Activated CD4-positive, alpha-beta memory T cell treated with anti-CD3 and anti-CD28 coated beads for 36 hours (primary cell): ENCODE data around the gene OR6J1. TPM values are rescaled to one million over a fixed set of nuclear protein-coding genes. Genes with fewer than 3 reads are reported as not detected.

ENCODE experiments used
- CTCF ChIA-PET: fragments of 350-600 bp; sonication (Branson Sonifier 250); formaldehyde crosslinking; loops from one replicate; lab custom pipeline; 2021; ENCODE audit warnings: antibody characterized with exemption, inconsistent platforms; lab: Charles Lee
- POLR2A ChIA-PET: fragments of 350-600 bp; sonication (Branson Sonifier 250); formaldehyde crosslinking; loops from one replicate; lab custom pipeline; 2021; ENCODE audit warnings: antibody characterized with exemption; lab: Charles Lee
- DNase-seq: peaks from one replicate; pipeline ENCODE4 v3.0.0-alpha.2; 2020
- H3K27ac Mint-ChIP-seq: one replicate; pipeline ENCODE4 v1.8.0; 2021; ENCODE audit warnings: mixed read lengths
- H3K27me3 Mint-ChIP-seq: one replicate; pipeline ENCODE4 v1.8.0; 2021; ENCODE audit warnings: mixed read lengths
- H3K36me3 Mint-ChIP-seq: one replicate; pipeline ENCODE4 v1.8.0; 2021; ENCODE audit warnings: mixed read lengths
- H3K4me1 Mint-ChIP-seq: one replicate; pipeline ENCODE4 v1.8.0; 2021; ENCODE audit warnings: low read depth, mixed read lengths
- H3K4me3 Mint-ChIP-seq: one replicate; pipeline ENCODE4 v1.8.0; 2021; ENCODE audit warnings: mild to moderate bottlenecking, mixed read lengths
- H3K9me3 Mint-ChIP-seq: one replicate; pipeline ENCODE4 v1.8.0; 2021; ENCODE audit warnings: mixed read lengths
- intact Hi-C: fragments of 100-400 bp; cut with micrococcal nuclease; formaldehyde crosslinking; loops from one replicate; pipeline ENCODE4 v1.15.1; 2023
- total RNA-seq, 2 experiments: library from RNA; stranded (reverse); gene quantifications; one replicate each; pipeline ENCODE4 v1.2.3, GENCODE V29; 2021

Gene OR6J1
- total RNA-seq, 2 experiments from 2014 or later = not detected

DNA sequence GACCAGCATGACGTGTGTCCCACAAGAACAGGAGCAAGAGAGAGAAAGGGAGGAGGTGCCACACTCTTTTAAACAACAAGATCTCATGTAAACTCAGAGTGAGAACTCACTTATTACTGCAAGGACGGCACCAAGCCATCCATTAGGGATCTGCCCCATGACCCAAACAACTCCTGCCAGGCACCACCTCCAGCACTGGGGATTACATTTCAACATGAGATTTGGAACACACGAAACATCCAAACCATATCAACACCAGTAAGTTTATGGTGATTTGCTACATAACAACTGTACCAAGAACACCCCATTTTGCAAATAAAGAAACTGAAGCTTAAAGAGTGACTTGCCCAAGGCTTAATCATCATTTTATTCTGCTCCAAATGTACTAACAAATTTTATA, 23.7 kb upstream of the OR6J1 start:
- Mint-ChIP-seq H3K4me3 (no peak overlapping the region), H3K4me1 (peaks cover 10% of the 10 kb centered on the region), H3K9me3 (peaks cover 3% of the 10 kb centered on the region), H3K27ac (no peak overlapping the region), H3K27me3 (no peaks in the 10 kb centered on the region), H3K36me3 (peaks cover 1% of the 10 kb centered on the region)
- POLR2A ChIA-PET = no interaction called here
- intact Hi-C loops = no loop called here
- DNase-seq = no peak
- CTCF ChIA-PET = interaction anchor here (1.4 kb wide), 1 partner anchor 111 kb away, joined by 5 read pairs; no protein-coding TSS in a partner anchor

DNA sequence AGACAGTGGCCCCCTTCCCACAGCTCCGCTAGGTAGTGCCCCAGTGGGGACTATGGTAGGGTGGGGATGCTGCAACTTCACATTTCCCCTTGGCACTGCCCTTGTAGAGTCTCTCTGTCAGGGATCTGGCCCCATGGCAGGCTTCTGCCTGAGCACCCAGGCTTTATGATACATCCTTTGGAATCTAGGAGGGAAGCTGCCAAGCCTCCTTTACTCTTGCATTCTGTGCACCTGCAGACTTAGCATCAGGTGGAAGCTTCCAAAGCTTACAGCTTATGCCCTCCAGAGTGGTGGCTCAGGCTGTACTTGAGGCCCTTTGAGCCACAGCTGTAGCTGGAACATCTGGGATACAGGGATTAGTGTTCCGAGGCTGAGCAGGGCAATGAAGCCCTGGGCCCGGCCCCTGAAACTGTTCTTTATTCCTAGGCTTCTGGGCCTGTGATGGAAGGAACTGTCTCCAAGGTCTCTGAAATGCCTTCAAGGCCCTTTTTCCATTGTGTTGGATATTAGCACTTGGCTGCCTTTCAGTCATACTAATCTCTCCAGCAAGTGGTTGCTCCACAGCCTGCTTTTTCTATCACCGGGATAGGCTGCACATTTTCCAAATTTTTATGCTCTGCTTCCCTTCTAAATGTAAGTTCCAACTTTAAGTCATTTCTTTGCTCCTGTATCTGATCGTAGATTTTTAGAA, 22.2 kb upstream of the OR6J1 start:
- ChIA-PET POLR2A (interaction anchor here (0.5 kb wide), 1 partner anchor 180 kb away, joined by 3 read pairs; no protein-coding TSS in a partner anchor), CTCF (interaction anchor here (1.1 kb wide), 1 partner anchor 13 kb away, joined by 3 read pairs; no protein-coding TSS in a partner anchor)
- DNase-seq = no peak
- Mint-ChIP-seq H3K4me1 (peaks cover 8% of the 10 kb centered on the region), H3K4me3 (no peak overlapping the region), H3K36me3 (no peaks in the 10 kb centered on the region), H3K9me3 (no peaks in the 10 kb centered on the region), H3K27me3 (no peaks in the 10 kb centered on the region), H3K27ac (no peak overlapping the region)
- intact Hi-C loops = no loop called here

DNA sequence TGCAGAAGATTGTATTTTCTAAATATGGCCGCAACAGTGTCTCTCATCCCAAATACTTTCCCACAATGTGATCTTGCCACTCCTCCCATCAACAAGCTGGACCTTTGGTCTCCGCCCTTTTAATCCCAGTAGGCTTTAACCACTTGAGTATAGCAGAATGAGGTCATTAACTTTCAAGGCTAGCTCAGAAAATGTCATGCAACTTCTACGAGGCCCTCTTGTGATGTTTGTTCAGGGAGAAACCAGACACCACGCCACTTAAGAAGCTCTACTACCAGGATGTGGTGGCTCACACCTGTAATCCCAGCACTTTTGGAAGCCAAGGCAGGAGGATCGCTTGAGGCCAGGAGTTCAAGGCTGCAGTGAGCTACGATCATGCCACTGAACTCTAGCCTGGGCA, 20.1 kb upstream of the OR6J1 start:
- H3K27ac Mint-ChIP-seq = no peak overlapping the region
- H3K9me3 Mint-ChIP-seq = no peaks in the 10 kb centered on the region
- no peaks in the 10 kb centered on the region for H3K27me3 Mint-ChIP-seq
- POLR2A ChIA-PET = no interaction called here
- no peak overlapping the region for H3K4me3 Mint-ChIP-seq
- DNase-seq = no peak
- intact Hi-C loops = no loop called here
- CTCF ChIA-PET = interaction anchor here (1.0 kb wide), 1 partner anchor 94 kb away, joined by 4 read pairs; no protein-coding TSS in a partner anchor
- no peaks in the 10 kb centered on the region for H3K36me3 Mint-ChIP-seq
- H3K4me1 Mint-ChIP-seq = peaks cover 8% of the 10 kb centered on the region

DNA sequence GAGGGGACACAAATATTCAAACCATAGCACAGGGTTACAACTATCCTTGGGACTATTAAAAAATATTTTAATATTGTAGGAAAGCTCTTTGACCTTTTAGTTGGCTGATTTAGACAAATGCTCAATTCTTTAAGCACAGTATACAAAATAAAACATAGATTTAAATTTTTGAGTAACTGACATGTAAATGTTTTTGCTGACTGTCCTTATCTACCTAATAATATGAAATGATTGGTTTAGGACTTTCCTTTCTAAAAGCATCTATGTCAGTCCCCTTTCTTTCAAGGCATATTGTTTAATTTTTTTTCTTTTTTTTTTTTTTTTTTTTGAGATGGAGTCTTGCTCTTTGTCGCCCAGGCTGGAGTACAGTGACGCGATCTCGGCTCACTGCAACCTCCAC, 16.5 kb upstream of the OR6J1 start:
- ChIA-PET CTCF (interaction anchor here (0.9 to 1.8 kb wide), 2 partner anchors 62 to 192 kb away, joined by 3 to 5 read pairs; partner anchors contain the start of gene ABHD4), POLR2A (interaction anchor here (0.5 kb wide), 1 partner anchor 91 kb away, joined by 4 read pairs; no protein-coding TSS in a partner anchor)
- H3K27me3 Mint-ChIP-seq = no peaks in the 10 kb centered on the region
- no peaks in the 10 kb centered on the region for H3K4me1 Mint-ChIP-seq
- DNase-seq = no peak
- H3K4me3 Mint-ChIP-seq = no peak overlapping the region
- no peaks in the 10 kb centered on the region for H3K9me3 Mint-ChIP-seq
- intact Hi-C loops = no loop called here
- no peak overlapping the region for H3K27ac Mint-ChIP-seq
- no peaks in the 10 kb centered on the region for H3K36me3 Mint-ChIP-seq

DNA sequence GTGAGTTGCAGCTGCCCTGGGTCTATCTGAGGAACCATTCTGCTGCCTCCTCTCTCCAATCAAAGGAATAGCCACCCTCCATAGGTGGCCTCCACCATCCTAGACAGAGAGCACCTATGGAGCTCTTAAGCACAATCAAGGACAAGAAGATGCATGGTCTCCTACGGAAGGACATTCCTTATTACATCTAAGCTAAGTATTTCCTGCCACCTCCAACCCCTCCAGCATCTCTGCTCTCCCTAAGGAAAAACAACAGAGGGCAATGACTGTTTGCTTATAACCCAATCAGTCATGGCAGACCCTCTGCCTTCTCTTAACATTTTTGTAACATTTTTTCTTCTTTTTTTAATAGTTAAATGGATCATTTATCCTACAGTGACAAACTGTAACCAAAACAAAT, 14.8 kb upstream of the OR6J1 start:
- no peaks in the 10 kb centered on the region for H3K9me3 Mint-ChIP-seq
- H3K4me3 Mint-ChIP-seq = no peak overlapping the region
- no peak for DNase-seq
- no peaks in the 10 kb centered on the region for H3K4me1 Mint-ChIP-seq
- H3K27ac Mint-ChIP-seq = no peak overlapping the region
- intact Hi-C loops = no loop called here
- CTCF ChIA-PET = interaction anchor here (0.6 to 3.7 kb wide), 6 partner anchors 88 to 196 kb away, joined by 3 to 27 read pairs (median 4); no protein-coding TSS in a partner anchor
- no peaks in the 10 kb centered on the region for H3K27me3 Mint-ChIP-seq
- H3K36me3 Mint-ChIP-seq = no peaks in the 10 kb centered on the region
- POLR2A ChIA-PET = no interaction called here

DNA sequence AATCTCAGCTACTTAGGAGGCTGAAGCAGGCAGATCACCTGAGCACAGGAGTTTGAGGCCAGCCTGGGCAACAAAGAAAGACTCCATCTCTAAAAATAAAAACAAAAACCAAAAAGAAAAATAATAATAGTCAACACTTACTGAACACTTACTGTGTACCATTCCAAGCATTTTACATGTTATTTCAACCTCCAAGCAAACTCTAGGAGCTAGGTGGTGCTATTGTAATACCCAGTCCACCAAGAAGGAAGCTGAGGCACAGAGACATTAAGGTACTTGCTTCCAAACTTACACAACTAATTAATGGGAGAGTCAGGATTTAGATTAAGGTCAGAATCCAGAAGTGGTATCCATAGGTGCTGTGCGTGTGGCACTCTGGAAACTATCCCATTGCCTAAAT, 13.7 kb upstream of the OR6J1 start:
- Mint-ChIP-seq H3K27me3 (no peaks in the 10 kb centered on the region), H3K4me3 (no peak overlapping the region), H3K9me3 (no peaks in the 10 kb centered on the region), H3K27ac (no peak overlapping the region), H3K36me3 (no peaks in the 10 kb centered on the region), H3K4me1 (no peaks in the 10 kb centered on the region)
- POLR2A ChIA-PET = no interaction called here
- no peak for DNase-seq
- intact Hi-C loops = no loop called here
- CTCF ChIA-PET = interaction anchor here (0.6 to 3.7 kb wide), 6 partner anchors 87 to 808 kb away, joined by 3 to 27 read pairs (median 6); no protein-coding TSS in a partner anchor

DNA sequence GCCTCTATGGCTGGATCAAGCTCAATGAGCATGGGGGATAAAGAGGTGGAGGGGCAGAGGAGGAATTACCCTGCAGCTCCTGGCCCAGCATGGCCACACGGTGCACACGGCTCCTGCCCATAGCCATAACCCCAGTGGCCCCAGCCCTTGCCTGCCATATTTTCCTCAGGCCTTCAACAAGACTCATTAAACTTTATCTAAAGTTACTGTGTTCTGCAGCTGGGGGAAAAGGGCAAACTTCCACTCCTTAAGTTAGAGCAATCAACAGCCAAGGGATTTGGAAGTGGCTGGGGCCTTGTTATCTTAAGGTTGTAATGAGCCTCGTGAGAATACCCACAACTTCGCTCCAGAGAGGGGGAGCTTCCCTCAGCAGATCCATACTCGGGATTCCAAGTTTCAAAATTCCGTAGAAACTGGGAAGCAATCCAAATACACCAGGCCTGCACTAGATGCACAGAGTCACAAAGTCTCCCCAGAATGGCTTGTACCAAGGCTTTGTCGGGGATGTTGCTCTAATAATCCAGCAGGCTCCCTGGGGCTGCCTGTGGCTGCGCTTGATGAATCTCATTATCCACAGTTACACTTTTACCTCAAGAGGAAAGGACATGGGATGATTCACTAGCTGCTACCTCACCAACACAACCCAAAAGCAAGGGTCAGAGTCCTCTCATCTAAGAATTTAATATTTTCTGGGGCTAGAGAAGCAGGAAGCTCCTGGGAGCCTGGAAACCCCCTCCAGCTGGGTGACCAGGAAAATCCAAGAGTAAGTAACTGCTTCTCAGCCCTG, 13.0 kb upstream of the OR6J1 start:
- ChIA-PET CTCF (interaction anchor here (0.9 to 3.7 kb wide), 5 partner anchors 50 to 198 kb away, joined by 3 to 27 read pairs (median 7); no protein-coding TSS in a partner anchor), POLR2A (no interaction called here)
- Mint-ChIP-seq H3K4me1 (no peaks in the 10 kb centered on the region), H3K36me3 (no peaks in the 10 kb centered on the region), H3K9me3 (no peaks in the 10 kb centered on the region), H3K4me3 (no peak overlapping the region), H3K27me3 (no peaks in the 10 kb centered on the region), H3K27ac (no peak overlapping the region)
- no peak for DNase-seq
- intact Hi-C loops = no loop called here

DNA sequence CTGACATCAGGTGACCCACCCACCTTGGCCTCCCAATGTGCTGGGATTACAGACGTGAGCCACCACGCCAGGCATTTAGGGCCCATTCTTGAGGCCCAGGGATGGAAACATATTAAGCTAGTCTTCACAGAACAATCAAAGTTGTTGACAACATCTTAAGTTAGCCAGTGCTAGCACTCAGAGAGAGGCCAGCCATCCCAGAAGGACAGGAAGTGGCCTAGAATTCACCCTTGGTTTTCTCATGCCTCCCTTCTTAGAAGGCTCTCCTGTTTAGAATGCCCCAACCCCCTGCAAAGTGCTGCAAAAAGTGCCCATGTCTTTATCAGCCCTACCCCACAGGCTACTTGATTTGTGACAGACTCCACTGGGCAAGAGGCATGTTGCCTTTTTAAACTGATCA, 12.1 kb upstream of the OR6J1 start:
- no peaks in the 10 kb centered on the region for H3K4me1 Mint-ChIP-seq
- POLR2A ChIA-PET = no interaction called here
- intact Hi-C loops = no loop called here
- CTCF ChIA-PET = no interaction called here
- H3K27me3 Mint-ChIP-seq = no peaks in the 10 kb centered on the region
- no peak overlapping the region for H3K27ac Mint-ChIP-seq
- H3K9me3 Mint-ChIP-seq = no peaks in the 10 kb centered on the region
- no peak for DNase-seq
- H3K36me3 Mint-ChIP-seq = no peaks in the 10 kb centered on the region
- no peak overlapping the region for H3K4me3 Mint-ChIP-seq

DNA sequence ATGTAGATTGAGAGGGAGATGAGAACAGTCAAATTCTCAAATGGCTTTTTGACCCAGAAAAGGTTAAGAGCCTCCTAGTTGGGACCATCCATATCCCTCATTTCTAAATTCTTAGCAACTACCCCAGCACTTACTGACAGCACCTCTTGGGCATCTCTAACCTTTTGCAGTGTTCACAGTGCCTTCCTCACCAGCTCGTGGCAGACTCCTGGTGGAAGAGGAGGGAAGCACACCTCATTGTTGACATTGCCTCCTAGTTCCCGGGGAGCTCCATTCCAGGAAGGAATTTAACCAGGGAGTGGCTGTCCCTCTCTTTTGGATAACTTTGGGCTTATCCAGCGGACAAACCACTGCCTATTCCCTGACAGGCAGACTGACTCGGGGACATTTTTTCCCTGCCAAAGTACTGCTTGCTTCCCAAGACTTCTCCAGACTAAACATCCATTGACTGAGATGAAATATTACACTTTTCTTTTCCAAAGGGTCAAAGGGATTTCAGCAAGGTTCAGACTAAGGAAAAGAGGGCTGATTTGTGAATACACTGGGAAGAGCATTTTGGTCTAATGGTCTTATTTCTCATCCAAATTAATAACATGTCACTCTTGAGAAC, 9.0 kb upstream of the OR6J1 start:
- no peaks in the 10 kb centered on the region for H3K9me3 Mint-ChIP-seq
- POLR2A ChIA-PET = interaction anchor here (0.6 to 0.9 kb wide), 2 partner anchors 83 to 96 kb away, joined by 3 to 4 read pairs; no protein-coding TSS in a partner anchor
- no peaks in the 10 kb centered on the region for H3K27me3 Mint-ChIP-seq
- H3K4me1 Mint-ChIP-seq = no peaks in the 10 kb centered on the region
- CTCF ChIA-PET = interaction anchor here (0.5 to 4.3 kb wide), 29 partner anchors 9 to 801 kb away, joined by 3 to 72 read pairs (median 4); partner anchors contain the start of genes ABHD4, DAD1 and OR6J1
- intact Hi-C loops = loop anchor here (1.0 to 5.0 kb wide), 4 partner anchors 66 to 199 kb away; partner anchors contain the start of gene DAD1
- H3K27ac Mint-ChIP-seq = no peak overlapping the region
- peak; percentile 66 for DNase-seq
- no peaks in the 10 kb centered on the region for H3K36me3 Mint-ChIP-seq
- no peak overlapping the region for H3K4me3 Mint-ChIP-seq

DNA sequence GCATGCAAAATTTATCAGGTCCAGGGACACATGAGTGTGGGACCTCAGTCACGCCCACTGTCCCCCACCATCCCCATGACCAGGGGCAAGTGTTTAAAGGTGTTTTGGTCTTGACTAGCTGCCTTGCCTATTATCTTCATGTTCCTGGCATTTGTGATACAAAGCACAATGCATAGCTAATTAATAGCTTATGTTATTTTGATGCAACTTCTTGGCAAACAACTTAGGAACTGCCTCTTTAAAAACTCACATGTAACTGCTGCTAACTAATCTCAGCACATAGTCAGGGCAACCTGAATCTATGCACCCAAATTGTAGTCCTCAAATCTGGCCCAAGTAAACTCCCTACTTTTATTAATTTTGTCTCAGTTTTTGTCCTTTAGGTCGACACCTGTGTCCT, 7.4 kb upstream of the OR6J1 start:
- Mint-ChIP-seq H3K9me3 (no peaks in the 10 kb centered on the region), H3K27me3 (no peaks in the 10 kb centered on the region), H3K27ac (no peak overlapping the region), H3K4me1 (peaks cover under 1% of the 10 kb centered on the region), H3K36me3 (no peaks in the 10 kb centered on the region), H3K4me3 (no peak overlapping the region)
- no peak for DNase-seq
- intact Hi-C loops = loop anchor here (5.0 kb wide), 2 partner anchors 64 to 201 kb away; partner anchors contain the start of gene DAD1
- ChIA-PET POLR2A (interaction anchor here (0.8 to 1.4 kb wide), 3 partner anchors 64 to 95 kb away, joined by 3 to 4 read pairs (median 3); no protein-coding TSS in a partner anchor), CTCF (interaction anchor here (0.6 to 4.3 kb wide), 6 partner anchors 10 to 160 kb away, joined by 3 to 28 read pairs (median 4); partner anchors contain the start of gene DAD1)

DNA sequence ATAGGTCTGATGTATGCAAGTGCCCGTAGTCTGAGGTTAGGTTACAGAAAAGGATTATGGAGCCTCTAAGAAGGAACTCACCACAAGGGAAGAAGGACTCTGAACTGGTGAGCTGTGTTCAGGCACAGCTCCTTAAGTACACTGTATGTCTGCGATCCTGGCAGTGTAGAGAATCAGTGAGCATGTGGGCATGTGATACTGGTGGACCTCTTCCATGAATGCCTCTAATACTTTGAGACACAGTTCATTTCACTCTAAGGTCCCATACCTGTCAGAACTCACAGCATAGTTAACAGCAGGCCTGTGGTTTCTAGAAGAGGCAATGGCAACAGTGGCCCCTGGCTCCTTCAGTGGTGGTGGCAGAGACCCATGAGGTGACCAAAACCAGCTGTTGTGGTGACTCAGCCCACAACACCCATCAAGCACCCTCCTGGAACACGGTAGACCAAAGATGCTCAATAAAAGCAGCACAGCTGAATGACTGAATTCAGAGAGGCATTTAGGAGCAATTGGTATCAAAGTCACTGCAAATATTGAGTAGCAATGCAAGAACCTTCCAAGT, 6.9 kb upstream of the OR6J1 start:
- Mint-ChIP-seq H3K36me3 (no peaks in the 10 kb centered on the region), H3K27ac (no peak overlapping the region), H3K9me3 (no peaks in the 10 kb centered on the region), H3K4me3 (no peak overlapping the region), H3K4me1 (peaks cover 3% of the 10 kb centered on the region), H3K27me3 (no peaks in the 10 kb centered on the region)
- intact Hi-C loops = loop anchor here (5.0 kb wide), 2 partner anchors 64 to 201 kb away; partner anchors contain the start of gene DAD1
- DNase-seq = peak; percentile 31
- POLR2A ChIA-PET = interaction anchor here (0.7 to 1.4 kb wide), 4 partner anchors 45 to 95 kb away, joined by 3 to 4 read pairs (median 4); no protein-coding TSS in a partner anchor
- CTCF ChIA-PET = interaction anchor here (0.6 to 4.3 kb wide), 7 partner anchors 11 to 171 kb away, joined by 3 to 28 read pairs (median 3); partner anchors contain the start of gene DAD1
